ENCODE measurements around the gene SLC4A1.

The SLC4A1 gene

GRCh38 chr17:44221084-44221861 is 46.7 kb downstream of the SLC4A1 start:
- in situ Hi-C loops (cut with MboI; ENCODE audit: low sequenced_read_pairs): no loop called here

GRCh38 chr17:44220213-44221083 is 47.5 kb downstream of the SLC4A1 start:
- in situ Hi-C loops (cut with MboI; ENCODE audit: low sequenced_read_pairs): no loop called here

GRCh38 chr17:44219616-44220212 is 48.2 kb downstream of the SLC4A1 start, which contains the start of gene UBTF:
UBTF (minus strand) TSS chr17:44219675; CDS start chr17:44218229, 1,446 bp downstream.
- in situ Hi-C loops (cut with MboI; ENCODE audit: low sequenced_read_pairs): no loop called here

- in situ Hi-C loops (cut with MboI; ENCODE audit: low sequenced_read_pairs): no loop called here
These were observed 48.8 kb downstream of the SLC4A1 start for GRCh38 chr17:44219108-44219615.

- in situ Hi-C loops (cut with MboI; ENCODE audit: low sequenced_read_pairs): no loop called here
These were observed 49.4 kb downstream of the SLC4A1 start for GRCh38 chr17:44218344-44219107.

- in situ Hi-C loops (cut with MboI; ENCODE audit: low sequenced_read_pairs): no loop called here
These were observed 50.1 kb downstream of the SLC4A1 start for GRCh38 chr17:44217738-44218343.

- in situ Hi-C loops (cut with MboI; ENCODE audit: low sequenced_read_pairs): no loop called here
These were observed 51.2 kb downstream of the SLC4A1 start for GRCh38 chr17:44216694-44217093.

GRCh38 chr17:44216173-44216572 is 51.8 kb downstream of the SLC4A1 start:
- in situ Hi-C loops (cut with MboI; ENCODE audit: low sequenced_read_pairs): no loop called here

- in situ Hi-C loops (cut with MboI; ENCODE audit: low sequenced_read_pairs): no loop called here
These were observed 53.0 kb downstream of the SLC4A1 start for GRCh38 chr17:44214896-44215295.

GRCh38 chr17:44214230-44214494 is 53.8 kb downstream of the SLC4A1 start:
- in situ Hi-C loops (cut with MboI; ENCODE audit: low sequenced_read_pairs): no loop called here

GRCh38 chr17:44213403-44214229 is 54.3 kb downstream of the SLC4A1 start:
- in situ Hi-C loops (cut with MboI; ENCODE audit: low sequenced_read_pairs): no loop called here

GRCh38 chr17:44212507-44213402 is 55.2 kb downstream of the SLC4A1 start:
- in situ Hi-C loops (cut with MboI; ENCODE audit: low sequenced_read_pairs): no loop called here

GRCh38 chr17:44211281-44212265 is 56.4 kb downstream of the SLC4A1 start:
- in situ Hi-C loops (cut with MboI; ENCODE audit: low sequenced_read_pairs): no loop called here

- in situ Hi-C loops (cut with MboI; ENCODE audit: low sequenced_read_pairs): no loop called here
These were observed 57.4 kb downstream of the SLC4A1 start for GRCh38 chr17:44210342-44211192.

- in situ Hi-C loops (cut with MboI; ENCODE audit: low sequenced_read_pairs): no loop called here
These were observed 58.1 kb downstream of the SLC4A1 start for GRCh38 chr17:44209786-44210341.

GRCh38 chr17:44207743-44208142 is 60.2 kb downstream of the SLC4A1 start:
- in situ Hi-C loops (cut with MboI; ENCODE audit: low sequenced_read_pairs): no loop called here

All from hTERT RPE-1 (cell line).